ENCODE measurements around the gene RGMA.

- TF ChIP-seq CTCF (IDR thresholded peaks at IDR 0.05; ENCODE audit: extremely low read depth in 1 of 2, insufficient read depth in 1 of 2, low read depth in 1 of 2, low read length in 2 of 2) (no peak), POLR2A (IDR thresholded peaks at IDR 0.05; ENCODE audit: low read depth, low read length) (no peak), EZH2 (IDR thresholded peaks at IDR 0.05; ENCODE audit: borderline replicate concordance, low read depth, low read length, severe bottlenecking) (no peak), MYC (IDR thresholded peaks at IDR 0.05; ENCODE audit: low read depth, low read length) (no peak), POLR2AphosphoS5 (IDR thresholded peaks at IDR 0.05; ENCODE audit: insufficient read depth, low read depth, low read length) (no peak), MAX (IDR thresholded peaks at IDR 0.05; ENCODE audit: insufficient read depth, insufficient read length) (no peak), JUN (IDR thresholded peaks at IDR 0.05; ENCODE audit: borderline replicate concordance, insufficient read depth, insufficient read length, low read depth) (no peak)
Observed at GRCh38 chr15:93046721-93047120, 42.3 kb downstream of the RGMA start.
